ENCODE data around the gene MSH5. TPM values are rescaled to one million over a fixed set of nuclear protein-coding genes. Genes with fewer than 3 reads are reported as not detected.

The MSH5 gene
- total and polyA plus RNA-seq, 9 of the 15 experiments (the other 6 are each of a cell fraction or from before 2014, with no cell fraction given) = 12.5 to 104 (median 46.6) TPM

DNA sequence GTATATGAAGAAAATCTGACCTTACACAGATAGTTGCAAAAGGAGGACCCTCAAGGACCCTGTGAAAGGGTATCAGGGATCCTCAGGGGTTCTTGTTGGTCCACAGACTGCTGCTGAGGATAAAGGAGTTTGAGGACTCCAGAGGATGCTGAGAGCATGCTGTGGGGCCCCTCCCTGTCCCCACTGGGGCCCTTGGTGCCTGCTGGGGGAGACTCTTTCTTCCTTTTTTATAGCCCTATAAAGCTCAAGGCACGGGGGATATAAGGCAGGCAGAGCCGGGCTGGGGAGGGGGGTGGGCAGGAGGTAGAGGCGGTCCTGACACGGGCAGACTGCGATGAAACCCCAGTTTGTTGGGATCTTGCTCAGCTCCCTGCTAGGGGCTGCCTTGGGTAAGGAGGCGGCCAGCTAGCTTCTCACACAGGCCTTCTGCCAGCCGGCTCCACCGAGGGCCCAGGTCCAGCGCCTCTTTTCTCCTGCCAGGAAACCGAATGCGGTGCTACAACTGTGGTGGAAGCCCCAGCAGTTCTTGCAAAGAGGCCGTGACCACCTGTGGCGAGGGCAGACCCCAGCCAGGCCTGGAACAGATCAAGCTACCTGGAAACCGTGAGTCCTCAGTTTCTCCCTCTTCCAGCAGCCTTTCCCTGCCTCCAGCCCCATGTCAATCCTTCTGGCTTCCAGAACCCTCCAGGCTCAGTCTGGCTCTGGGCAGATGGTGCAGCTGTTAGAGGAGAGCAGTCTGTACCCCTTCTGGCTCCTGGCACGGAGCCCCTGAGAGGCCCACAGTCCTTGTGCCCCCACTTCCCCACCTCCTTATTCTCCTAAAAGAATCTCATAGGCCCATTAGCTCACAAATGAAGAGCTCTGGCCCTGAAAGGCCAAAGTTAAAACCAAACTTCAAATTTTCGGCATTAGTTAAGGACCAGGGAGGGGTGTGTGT, 24.5 kb upstream of the MSH5 start, which contains the start of gene LY6G6D:
Gene LY6G6D, plus strand, starts transcription at position 327 of the 937 bp plus-strand sequence. Its CDS starts 8 bp downstream, at position 335.
- H3K9ac ChIP-seq (ENCODE audit: insufficient read depth in 1 of 2, low read depth in 2 of 2, low read length in 2 of 2) = peak within 1 kb of the TSS in 1 of 2 experiments; percentile 81; a peak in 2 of 4 replicates
- ChIA-PET POLR2A (interaction anchor here (0.6 to 12.4 kb wide), 13 partner anchors 9 to 241 kb away, joined by 3 to 223 read pairs (median 5); partner anchors contain the start of genes ABHD16A, BAG6, C2 and DDAH2), CTCF (ENCODE audit: low intra/inter-chr PET ratio) (no interaction called here)
- peaks cover 31 to 42% of the 10 kb centered on the region in 2 experiments for H3K4me1 ChIP-seq (replicated peaks in 1 of 2; ENCODE audit: control insufficient read depth in 2 of 2, insufficient read depth in 2 of 2, low read length in 2 of 2)
- FAIRE-seq (no peak), ATAC-seq (no peak), DNase-seq (ENCODE audit: extremely low read depth in 1 of 4, low spot score in 3 of 4) (no peak)
- intact Hi-C loops (cut with micrococcal nuclease) (no loop called here), in situ Hi-C loops (cut with MboI) (no loop called here)
- no peaks in the 10 kb centered on the region for H3K27me3 ChIP-seq (ENCODE audit: control insufficient read depth in 2 of 2, insufficient read depth in 2 of 2, low read length in 2 of 2)
- peak within 1 kb of the TSS; percentile 49 for H2AFZ ChIP-seq (ENCODE audit: low read depth, low read length)
- no peaks in the 10 kb centered on the region for H3K79me2 ChIP-seq (ENCODE audit: control insufficient read depth, insufficient read depth, low read length)
- 66% methylated on average over 15 of the region's 16 CpGs for WGBS (ENCODE audit: insufficient coverage, low coverage, missing lambda C conversion rate)
- no peak within 1 kb of the TSS for H3K4me3 ChIP-seq
- BruUV-seq (replicated peaks) = no TSS peak
- TF ChIP-seq ZNF263 (CRISPR knock-in tag; IDR thresholded peaks at IDR 0.05; ENCODE audit: borderline replicate concordance) = 0 out of 2 replicates have a peak, but pooled peaks have one; percentile 24
- TF ChIP-seq, protein P1, sequence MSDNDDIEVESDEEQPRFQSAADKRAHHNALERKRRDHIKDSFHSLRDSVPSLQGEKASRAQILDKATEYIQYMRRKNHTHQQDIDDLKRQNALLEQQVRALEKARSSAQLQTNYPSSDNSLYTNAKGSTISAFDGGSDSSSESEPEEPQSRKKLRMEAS (CRISPR knock-in tag; IDR thresholded peaks at IDR 0.05) = 0 out of 2 replicates have a peak, but pooled peaks have one; percentile 14
- TF ChIP-seq BDP1 (IDR thresholded peaks at IDR 0.05; ENCODE audit: insufficient read depth, insufficient read length) = no peak
- no peak within 1 kb of the TSS for H3K27ac ChIP-seq (ENCODE audit: extremely low read depth, low read depth, low read length)
- H3K4me2 ChIP-seq (ENCODE audit: insufficient read depth, low read length) = no peak within 1 kb of the TSS
- no peaks in the 10 kb centered on the region for H3K9me1 ChIP-seq (ENCODE audit: control insufficient read depth, insufficient read depth, low read length)
- no peaks in the 10 kb centered on the region for H3K9me3 ChIP-seq (replicated peaks; ENCODE audit: control insufficient read depth, insufficient read depth, low read depth, low read length)
- no peaks in the 10 kb centered on the region for H3K36me3 ChIP-seq (ENCODE audit: control insufficient read depth, insufficient read depth, low read length)
- no peaks in the 10 kb centered on the region for H4K20me1 ChIP-seq (replicated peaks; ENCODE audit: control insufficient read depth, insufficient read depth, low read length)
